ENCODE results near the gene ZNF487.

ZNF487 gene

DNA sequence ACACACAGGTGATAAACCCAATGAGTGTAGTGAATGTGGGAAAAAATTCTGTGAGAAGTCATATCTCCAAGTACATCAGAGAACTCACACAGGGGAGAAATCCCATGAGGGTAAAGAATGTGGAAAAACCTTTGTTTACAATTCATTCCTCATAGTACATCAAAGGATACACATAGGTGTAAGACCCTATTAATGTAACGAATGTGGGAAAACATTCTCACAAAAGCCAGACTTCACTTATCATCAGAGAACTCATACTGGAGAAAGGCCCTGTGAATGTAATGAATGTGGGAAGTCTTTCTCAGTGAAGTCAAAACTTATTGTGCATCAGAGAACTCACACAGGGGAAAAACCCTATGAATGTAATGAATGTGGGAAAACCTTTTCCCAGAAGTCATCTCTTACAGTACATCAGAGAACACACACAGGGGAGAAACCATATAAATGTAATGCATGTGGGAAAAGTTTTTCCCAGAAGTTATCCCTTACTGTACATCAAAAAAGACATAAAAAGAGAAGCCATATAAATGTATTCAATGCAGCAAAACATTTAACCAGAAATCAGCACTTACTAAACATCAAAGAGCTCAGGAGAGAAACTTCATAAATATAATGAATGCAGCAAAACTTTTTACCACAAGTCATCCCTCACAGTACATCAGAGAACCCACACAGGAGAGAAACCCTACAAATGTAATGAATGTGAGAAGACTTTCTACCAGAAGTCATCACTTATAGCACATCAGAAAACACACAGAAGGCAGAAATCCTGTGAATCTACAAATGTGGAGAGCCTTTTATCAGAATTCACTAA, 87.7 kb downstream of the ZNF487 start:
- DNase-seq (ENCODE audit: low read depth) = no peak

Data from activated T-helper 1 cell treated with Interleukin-2 at 50 U/mL for 16 hours (primary cell).